K562 (cell line): Measurements from ENCODE around the gene TTC33. TPM values are rescaled to one million over a fixed set of nuclear protein-coding genes. Genes with fewer than 3 reads are reported as not detected.

Source experiments
- ATAC-seq: fragments of 200-7000 bp; cut with Tn5 transposase; 3 replicates; pipeline ENCODE4 v1.9.1; 2020; ENCODE audit warnings: moderate library complexity
- BruUV-seq: library from RNA; stranded (reverse); fragments of 400-500 nt; replicated peaks from 2 replicates; lab custom pipeline; 2021; lab: Mats Ljungman, UMichigan
- CTCF ChIA-PET: fragments of 300-600 bp; formaldehyde crosslinking; extraction: SDS; loops from one replicate; lab custom pipeline; 2021; ENCODE audit warnings: low intra/inter-chr PET ratio; lab: Yijun Ruan, JAX
- POLR2A ChIA-PET: fragments of 300-600, 350-650 bp; sonication (Branson Sonifier 250); formaldehyde crosslinking; extraction: SDS; loops from one replicate; lab custom pipeline; 2021; ENCODE audit warnings: antibody characterized with exemption, inconsistent platforms; lab: Yijun Ruan, JAX
- DNase-seq, 4 experiments: peaks; one replicate each; pipeline versions ENCODE4 v3.0.0 to v3.0.0-alpha.2; 2011 to 2018; ENCODE audit warnings: low spot score in 3 of 4, mixed read lengths in 3 of 4; ENCODE audit errors: extremely low read depth in 1 of 4
- FAIRE-seq: peaks from 2 replicates; lab custom pipeline; 2011; peaks lifted over from hg19 to GRCh38; lab: Jason Lieb, UNC
- H2AFZ ChIP-seq: 2 replicates; pipeline ENCODE4 v1.6.0; 2011; ENCODE audit warnings: low read depth, low read length, control low read depth, inconsistent platforms
- H3K27ac ChIP-seq: fragments of 200-600 bp; 3 replicates; pipeline ENCODE4 v1.8.0; 2011; ENCODE audit warnings: low read depth, mild to moderate bottlenecking, control low read depth, inconsistent platforms, low read length, moderate library complexity, mixed read lengths; ENCODE audit errors: extremely low read depth
- H3K27me3 ChIP-seq, 2 experiments: fragments of 300-600 bp in 1 of 2; 2 replicates in 1 of 2; 3 replicates in 1 of 2; pipeline versions ENCODE4 v1.6.0 to v1.8.0; 2011; ENCODE audit warnings: inconsistent platforms in 2 of 2, low read length in 2 of 2, mild to moderate bottlenecking in 1 of 2, mixed read lengths in 1 of 2, moderate library complexity in 1 of 2; ENCODE audit not compliant: control insufficient read depth in 2 of 2, insufficient read depth in 2 of 2
- H3K36me3 ChIP-seq: fragments of 300-600 bp; 3 replicates; pipeline ENCODE4 v1.8.0; 2011; ENCODE audit warnings: mild to moderate bottlenecking, low read length, inconsistent platforms; ENCODE audit not compliant: control insufficient read depth, insufficient read depth
- H3K4me1 ChIP-seq, 2 experiments: fragments of 200-600 bp in 1 of 2; replicated peaks in 1 of 2; 2 replicates in 1 of 2; 3 replicates in 1 of 2; pipeline versions ENCODE4 v1.5.1 to v1.8.0; 2011; ENCODE audit warnings: inconsistent platforms in 2 of 2, low read length in 2 of 2, mild to moderate bottlenecking in 1 of 2, mixed read lengths in 1 of 2, moderate library complexity in 1 of 2; ENCODE audit not compliant: control insufficient read depth in 2 of 2, insufficient read depth in 2 of 2
- H3K4me2 ChIP-seq: 2 replicates; pipeline ENCODE4 v1.6.1; 2011; ENCODE audit warnings: low read length, control low read depth, inconsistent platforms, mixed read lengths; ENCODE audit not compliant: insufficient read depth
- H3K4me3 ChIP-seq: fragments of 200-600 bp; sonication (generic), shearing (Covaris generic); 2 replicates; pipeline ENCODE4 v1.5.1; 2016; ENCODE audit warnings: control low read depth, inconsistent platforms
- H3K79me2 ChIP-seq: fragments of 200-600 bp; 3 replicates; pipeline ENCODE4 v1.8.0; 2011; ENCODE audit warnings: low read length, inconsistent platforms; ENCODE audit not compliant: control insufficient read depth, insufficient read depth
- H3K9ac ChIP-seq, 2 experiments: 2 replicates each; pipeline versions ENCODE4 v1.6.0 to v1.6.1; 2011; ENCODE audit warnings: low read depth in 2 of 2, low read length in 2 of 2, control low read depth in 1 of 2, inconsistent platforms in 1 of 2, mild to moderate bottlenecking in 1 of 2, mixed read lengths in 1 of 2; ENCODE audit not compliant: insufficient read depth in 1 of 2
- H3K9me1 ChIP-seq: one replicate; pipeline ENCODE4 v1.6.0; 2011; ENCODE audit warnings: inconsistent platforms, mild to moderate bottlenecking, low read length, moderate library complexity; ENCODE audit not compliant: control insufficient read depth, insufficient read depth
- H3K9me3 ChIP-seq: replicated peaks from 2 replicates; pipeline ENCODE4 v1.5.1; 2011; ENCODE audit warnings: low read depth, low read length, inconsistent platforms; ENCODE audit not compliant: control insufficient read depth, insufficient read depth
- H4K20me1 ChIP-seq: replicated peaks from 2 replicates; pipeline ENCODE4 v1.6.1; 2011; ENCODE audit warnings: low read length, inconsistent platforms, mixed read lengths; ENCODE audit not compliant: control insufficient read depth, insufficient read depth
- ADNP ChIP-seq: fragments of 200-800 bp; sonication (Bioruptor generic); IDR thresholded peaks from 2 replicates; pipeline ENCODE4 v1.6.1; 2016; ENCODE audit warnings: missing genetic modification characterization, missing compliant biosample characterization
- C11orf30 ChIP-seq: fragments of 450-650 bp; IDR thresholded peaks from 2 replicates; pipeline ENCODE4 v1.6.1; 2016; ENCODE audit warnings: low read depth, mild to moderate bottlenecking
- CCAR2 ChIP-seq: fragments of 200-400 bp; formaldehyde crosslinking; IDR thresholded peaks from 2 replicates; pipeline ENCODE4 v1.6.1; 2017; ENCODE audit warnings: mild to moderate bottlenecking, low read depth, low read length
- ETV1 ChIP-seq: fragments of 450-650 bp; conservative IDR thresholded peaks from 2 replicates; pipeline ENCODE4 v1.6.1; 2016; ENCODE audit warnings: missing genetic modification characterization, control low read depth, low read depth, missing compliant biosample characterization
- HSF4 ChIP-seq: fragments of 250-450 bp; sonication (Bioruptor Pico); IDR thresholded peaks from 2 replicates; pipeline ENCODE4 v2.1.2; 2022; ENCODE audit warnings: mild to moderate bottlenecking, moderate library complexity, borderline replicate concordance
- ILK ChIP-seq: fragments of 450-650 bp; IDR thresholded peaks from 2 replicates; pipeline ENCODE4 v1.6.1; 2016; ENCODE audit warnings: missing genetic modification characterization, low read depth, mild to moderate bottlenecking, missing compliant biosample characterization, moderate library complexity, borderline replicate concordance
- KAT8 ChIP-seq: fragments of 450-650 bp; IDR thresholded peaks from 2 replicates; pipeline ENCODE4 v1.6.1; 2016; ENCODE audit warnings: low read depth, mild to moderate bottlenecking
- NFIC ChIP-seq: fragments of 450-650 bp; IDR thresholded peaks from 2 replicates; pipeline ENCODE4 v1.6.1; 2017; ENCODE audit warnings: mild to moderate bottlenecking, inconsistent platforms
- POLR2A ChIP-seq: fragments of 450-650 bp; conservative IDR thresholded peaks from 2 replicates; pipeline ENCODE4 v1.6.1; 2016
- PYGO2 ChIP-seq: fragments of 450-650 bp; IDR thresholded peaks from 2 replicates; pipeline ENCODE4 v1.6.1; 2016; ENCODE audit warnings: mild to moderate bottlenecking, missing genetic modification characterization, moderate library complexity, missing compliant biosample characterization
- TBL1XR1 ChIP-seq, 2 experiments: IDR thresholded peaks; 2 replicates each; pipeline ENCODE4 v1.6.1; 2012; ENCODE audit warnings: improper control_type of control experiment in 2 of 2, low read length in 2 of 2, mild to moderate bottlenecking in 1 of 2
- TEAD1 ChIP-seq, 2 experiments: fragments of 450-650 bp in 1 of 2; sonication (generic) in 1 of 2; formaldehyde crosslinking; IDR thresholded peaks; 2 replicates each; pipeline versions ENCODE4 v1.4.0 to v1.8.0; 2020 to 2022; ENCODE audit warnings: mild to moderate bottlenecking in 2 of 2, missing genetic modification reagents in 1 of 2
- ZBTB12 ChIP-seq: fragments of 250-450 bp; sonication (Bioruptor Pico); IDR thresholded peaks from 2 replicates; pipeline ENCODE4 v1.4.0; 2020
- ZFP36 ChIP-seq: fragments of 150-350 bp; IDR thresholded peaks from 2 replicates; pipeline ENCODE4 v1.6.1; 2018; ENCODE audit warnings: low read length, low read depth; ENCODE audit not compliant: partially characterized antibody
- ZFP91 ChIP-seq: sonication (generic); formaldehyde crosslinking; IDR thresholded peaks from 2 replicates; pipeline ENCODE4 v1.8.0; 2022; ENCODE audit warnings: mild to moderate bottlenecking, missing genetic modification reagents
- ZNF133 ChIP-seq: fragments of 250-450 bp; sonication (Bioruptor Pico); IDR thresholded peaks from 2 replicates; pipeline ENCODE4 v1.4.0; 2020; ENCODE audit warnings: mild to moderate bottlenecking
- WGBS: fragments of 100-300 bp; shearing (Covaris generic); methylation state at CpG from one replicate; pipeline ENCODE4 v1.1.6; 2016; ENCODE audit warnings: low coverage, mixed read lengths; ENCODE audit not compliant: insufficient coverage; ENCODE audit errors: missing lambda C conversion rate; 5-methylcytosine and 5-hydroxymethylcytosine counted together
- in situ Hi-C: fragments of 300-500 bp; cut with MboI; formaldehyde crosslinking; loops from 4 replicates; pipeline ENCODE4 v1.15.0; 2018; ENCODE audit warnings: inconsistent platforms, mixed read lengths
- intact Hi-C: fragments of 100-400 bp; cut with micrococcal nuclease; formaldehyde crosslinking; loops from 2 replicates; pipeline ENCODE4 v1.14.2; 2022
- polyA plus RNA-seq, 8 experiments: library from polyadenylated mRNA; depleted of rRNA in 4 of 8; stranded (reverse) in 5 of 8; unstranded in 3 of 8; fragments of >200 nt; fragmentation: Nextera tagmentation in 2 of 8; fragmentation: Illumina TruSeq in 1 of 8; extraction: Ambion mirVana in 2 of 8; extraction: Trizol in 1 of 8; gene quantifications; 2 replicates each; pipeline versions ENCODE4 v1.2.1 to v1.2.3, GENCODE V29; 2011 to 2014; ENCODE audit warnings: inconsistent platforms in 1 of 8, missing spikeins in 1 of 8
- total RNA-seq, 7 experiments: library from RNA; depleted of rRNA in 6 of 7; stranded (reverse); fragments of >200 nt in 6 of 7; fragmentation: Illumina TruSeq in 2 of 7; extraction: Trizol in 2 of 7; gene quantifications; 2 replicates each; pipeline versions ENCODE4 v1.2.1 to v1.2.3, GENCODE V29; 2011 to 2021; ENCODE audit warnings: low replicate concordance in 1 of 7

The TTC33 gene
- total and polyA plus RNA-seq, 9 of the 15 experiments (the other 6 are each of a cell fraction or from before 2014, with no cell fraction given): 11.5 to 24.9 (median 21.1) TPM

- FAIRE-seq: no peak
- TF ChIP-seq ETV1: no peak
- TF ChIP-seq NFIC: 0 out of 2 replicates have a peak, but pooled peaks have one; percentile 17
- no peak for TF ChIP-seq KAT8
- no peak for TF ChIP-seq ZFP36
- TF ChIP-seq, all 486 proteins: peak for 1
- DNase-seq (no peak), ATAC-seq (no peak)
- Histone ChIP-seq H3K36me3 (peaks cover 7% of the 10 kb centered on the region; the same call in 1 of the 3 replicates), H3K27me3 (no peaks in the 10 kb centered on the region), H2AFZ (no peak overlapping the region), H3K9ac (no peak overlapping the region), H3K9me1 (no peaks in the 10 kb centered on the region), H3K9me3 (no peaks in the 10 kb centered on the region), H3K4me1 (no peaks in the 10 kb centered on the region), H3K4me2 (no peak overlapping the region), H3K4me3 (no peak overlapping the region), H4K20me1 (no peaks in the 10 kb centered on the region), H3K79me2 (peaks cover 8% of the 10 kb centered on the region; the same call in 1 of the 3 replicates), H3K27ac (no peak overlapping the region)
- ChIA-PET CTCF (no interaction called here), POLR2A (interaction anchor here (0.6 to 0.7 kb wide), 2 partner anchors 45 to 51 kb away, joined by 3 read pairs; no protein-coding TSS in a partner anchor)
- WGBS: 53% methylated on average over 4 of the region's 4 CpGs
- no TSS peak for BruUV-seq
- intact Hi-C loops (no loop called here), in situ Hi-C loops (no loop called here)
These were observed 9.1 kb downstream of the TTC33 start for GRCh38 chr5:40746703-40747102.

- no peak overlapping the region for H2AFZ ChIP-seq
- POLR2A ChIA-PET: interaction anchor here (1.3 kb wide), 1 partner anchor 11 kb away, joined by 5 read pairs; no protein-coding TSS in a partner anchor
- CTCF ChIA-PET: no interaction called here
- in situ Hi-C loops: no loop called here
- no TSS peak for BruUV-seq
- no peak overlapping the region for H3K4me3 ChIP-seq
- intact Hi-C loops: no loop called here
- ATAC-seq (no peak), DNase-seq (no peak), FAIRE-seq (no peak)
- H3K9me3 ChIP-seq: peaks cover 4% of the 10 kb centered on the region; the same call in 1 of the 2 replicates
- no peaks in the 10 kb centered on the region for H4K20me1 ChIP-seq
- H3K79me2 ChIP-seq: 0 out of 3 replicates have a peak, but pooled peaks cover 2% of the 10 kb centered on the region
- no peaks in the 10 kb centered on the region for H3K4me1 ChIP-seq
- H3K27me3 ChIP-seq: no peaks in the 10 kb centered on the region
- WGBS: 74% methylated on average over 2 of the region's 2 CpGs
- H3K36me3 ChIP-seq: peaks cover 13% of the 10 kb centered on the region; the same call in 1 of the 3 replicates
- no peak overlapping the region for H3K9ac ChIP-seq
- H3K27ac ChIP-seq: no peak overlapping the region
- no peaks in the 10 kb centered on the region for H3K9me1 ChIP-seq
- H3K4me2 ChIP-seq: no peak overlapping the region
- TF ChIP-seq ZBTB12 (no peak), TEAD1 (CRISPR knock-in tag; IDR thresholded peaks at IDR 0.05) (no peak), POLR2A (no peak), ZFP91 (CRISPR knock-in tag) (no peak), ADNP (no peak), C11orf30 (no peak), PYGO2 (no peak), CCAR2 (no peak), TBL1XR1 (IDR thresholded peaks at IDR 0.05; ENCODE audit: low read length in 2 of 2) (no peak), HSF4 (CRISPR knock-in tag) (no peak), ZNF133 (no peak), ILK (tag) (no peak)
These were observed 12.0 kb downstream of the TTC33 start for GRCh38 chr5:40743771-40744170.
